ENCODE data around the gene MAPK8IP3. TPM values are rescaled to one million over a fixed set of nuclear protein-coding genes. Genes with fewer than 3 reads are reported as not detected.
A peak's percentile ranks its signal among the peaks of the same experiment; 100 is the strongest.

MAPK8IP3 gene
- polyA plus RNA-seq, 1 donor from 2014 or later, result 5.9 TPM

DNA sequence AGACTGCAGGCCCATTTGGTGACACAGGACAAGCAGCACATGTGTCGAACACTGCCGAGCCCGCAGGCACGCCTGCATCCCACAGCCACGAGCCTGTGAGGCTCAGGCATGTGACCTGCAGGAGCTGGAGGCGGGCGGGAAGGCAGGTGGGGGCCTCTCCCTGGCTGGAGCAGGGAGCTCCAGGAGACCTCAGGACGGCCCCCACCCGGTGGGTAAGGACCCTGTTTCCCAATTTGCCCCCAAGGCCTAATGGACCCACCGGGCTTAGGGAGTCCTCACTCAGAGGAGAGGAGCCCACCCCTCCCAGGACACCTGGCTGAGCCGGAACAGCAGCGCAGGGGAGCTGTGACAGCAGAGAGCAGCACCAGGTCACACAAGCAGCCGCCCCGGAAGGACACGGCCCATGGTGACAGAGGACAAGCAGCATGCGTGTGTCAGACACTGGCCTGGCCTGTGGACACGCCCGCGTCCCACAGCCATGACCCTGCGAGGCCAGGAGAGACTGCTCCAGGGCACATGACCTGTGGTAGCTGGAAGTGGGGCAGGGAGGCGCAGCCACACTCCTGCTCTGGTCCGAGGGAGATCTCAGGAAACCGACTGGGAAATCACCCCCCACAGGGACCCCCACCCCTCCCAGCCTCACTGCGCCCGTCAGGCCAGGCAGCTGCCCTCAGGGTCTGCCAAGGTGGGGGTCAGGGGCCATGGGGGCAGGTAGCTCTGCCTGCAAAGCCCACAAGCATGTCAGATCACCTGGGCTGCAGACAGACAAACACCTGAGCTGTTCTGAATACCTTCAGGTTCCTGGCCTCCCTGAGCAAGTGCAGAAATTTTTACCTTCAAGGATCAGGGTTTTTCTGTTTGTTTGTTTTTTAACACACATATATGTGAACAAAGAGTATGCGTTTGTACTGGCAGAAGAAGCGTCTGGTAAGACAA, 74.0 kb downstream of the MAPK8IP3 start:
- H3K9me3 Mint-ChIP-seq, result no peaks in the 10 kb centered on the region
- H3K36me3 Mint-ChIP-seq, result no peaks in the 10 kb centered on the region
- peaks cover 0 to 13% (median 4%) of the 10 kb centered on the region in 3 donors for H3K4me1 Mint-ChIP-seq
- peak overlapping the region in 1 of 3 donors; percentile 74 for H3K27ac Mint-ChIP-seq
- peak overlapping the region; percentile 30 to 65 (median 42) for H3K4me3 Mint-ChIP-seq
- no peaks in the 10 kb centered on the region for H3K27me3 Mint-ChIP-seq

DNA sequence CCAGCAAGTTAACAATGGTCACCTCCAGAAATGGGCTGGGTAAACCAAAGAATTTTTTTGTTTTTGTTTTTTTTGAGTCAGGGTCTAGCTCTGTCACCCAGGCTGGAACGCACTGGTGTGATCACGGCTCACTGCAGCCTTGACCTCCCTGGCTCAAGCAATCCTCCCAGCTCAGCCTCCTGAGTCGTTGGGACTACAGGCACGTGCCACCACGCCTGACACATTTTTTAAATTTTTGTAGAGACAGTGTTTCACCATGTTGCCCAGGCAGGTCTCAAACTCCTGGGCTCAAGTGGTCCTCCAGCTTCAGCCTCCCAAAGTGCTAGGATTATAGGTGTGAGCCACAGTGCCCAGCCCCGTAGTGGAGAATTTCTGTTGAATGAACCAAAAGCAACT, 74.7 kb downstream of the MAPK8IP3 start:
- Mint-ChIP-seq H3K4me3 (peak overlapping the region in 3 of 4 donors; percentile 32 to 85 (median 83)), H3K4me1 (peaks cover 0 to 15% (median 5%) of the 10 kb centered on the region in 3 donors), H3K27me3 (no peaks in the 10 kb centered on the region), H3K9me3 (no peaks in the 10 kb centered on the region), H3K27ac (peak overlapping the region in 2 of 3 donors; percentile 67 to 74), H3K36me3 (no peaks in the 10 kb centered on the region)

- no peaks in the 10 kb centered on the region for H3K9me3 Mint-ChIP-seq
- H3K27ac Mint-ChIP-seq, result peak overlapping the region; percentile 23 to 74 (median 67)
These were observed 75.3 kb downstream of the MAPK8IP3 start for GRCh38 chr16:1781254-1781653.

DNA sequence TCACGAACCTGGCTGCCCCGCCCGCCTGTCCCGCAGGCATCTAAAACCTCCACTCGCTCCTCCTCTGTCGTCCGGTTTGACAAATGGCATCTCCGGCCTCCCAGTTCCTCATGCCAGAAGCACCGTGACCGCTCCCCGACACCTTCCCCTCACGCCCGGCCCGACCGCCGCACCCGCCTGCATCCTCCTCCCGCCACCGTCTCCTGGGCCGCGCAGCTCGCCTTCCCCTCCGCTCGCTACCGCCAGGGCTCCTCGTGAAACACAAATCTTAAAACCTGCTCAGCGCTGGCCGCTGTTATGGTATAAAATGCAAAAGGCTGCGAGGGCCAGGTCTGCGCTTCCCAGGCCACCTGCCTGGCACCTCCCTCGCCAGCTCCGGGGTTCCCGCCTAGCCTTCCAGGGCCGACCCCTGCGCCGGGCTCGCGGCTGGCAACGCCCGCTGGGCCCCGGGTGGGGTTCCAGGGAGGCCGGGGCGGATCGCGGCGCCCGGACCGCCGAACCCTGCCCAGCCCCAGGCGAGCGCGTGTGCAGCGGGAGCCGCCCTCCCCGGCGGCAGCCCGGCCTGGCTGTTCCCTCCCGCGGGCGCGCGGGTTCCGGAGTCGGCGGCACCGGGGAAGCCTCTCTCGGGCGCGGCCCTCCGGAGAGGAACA, 75.9 kb downstream of the MAPK8IP3 start:
- Mint-ChIP-seq H3K9me3 (no peaks in the 10 kb centered on the region), H3K27me3 (no peaks in the 10 kb centered on the region), H3K4me3 (peak overlapping the region; percentile 83 to 94 (median 91)), H3K36me3 (no peaks in the 10 kb centered on the region), H3K4me1 (peaks cover 0 to 13% (median 5%) of the 10 kb centered on the region in 3 donors), H3K27ac (peak overlapping the region; percentile 39 to 87 (median 67))

More at GRCh38 chr16:1781254-1781653, 75.3 kb downstream of the MAPK8IP3 start:
- Mint-ChIP-seq H3K4me3 (peak overlapping the region; percentile 83 to 94 (median 88)), H3K27me3 (no peaks in the 10 kb centered on the region), H3K36me3 (no peaks in the 10 kb centered on the region), H3K4me1 (peaks cover 0 to 15% (median 5%) of the 10 kb centered on the region in 3 donors)

GRCh38 chr16:1782408-1783264, 76.6 kb downstream of the MAPK8IP3 start, which contains the start of the genes NUBP2 and SPSB3:
Gene NUBP2, plus strand, starts transcription at chr16:1782960. Its CDS starts 61 bp downstream, at chr16:1783021.
Gene SPSB3, minus strand, starts transcription at chr16:1782571. Its CDS starts 1,088 bp downstream, at chr16:1781483.
- peaks cover 0 to 13% (median 5%) of the 10 kb centered on the region in 3 donors for H3K4me1 Mint-ChIP-seq
- H3K27me3 Mint-ChIP-seq, result no peaks in the 10 kb centered on the region
- H3K9me3 Mint-ChIP-seq, result no peaks in the 10 kb centered on the region

DNA sequence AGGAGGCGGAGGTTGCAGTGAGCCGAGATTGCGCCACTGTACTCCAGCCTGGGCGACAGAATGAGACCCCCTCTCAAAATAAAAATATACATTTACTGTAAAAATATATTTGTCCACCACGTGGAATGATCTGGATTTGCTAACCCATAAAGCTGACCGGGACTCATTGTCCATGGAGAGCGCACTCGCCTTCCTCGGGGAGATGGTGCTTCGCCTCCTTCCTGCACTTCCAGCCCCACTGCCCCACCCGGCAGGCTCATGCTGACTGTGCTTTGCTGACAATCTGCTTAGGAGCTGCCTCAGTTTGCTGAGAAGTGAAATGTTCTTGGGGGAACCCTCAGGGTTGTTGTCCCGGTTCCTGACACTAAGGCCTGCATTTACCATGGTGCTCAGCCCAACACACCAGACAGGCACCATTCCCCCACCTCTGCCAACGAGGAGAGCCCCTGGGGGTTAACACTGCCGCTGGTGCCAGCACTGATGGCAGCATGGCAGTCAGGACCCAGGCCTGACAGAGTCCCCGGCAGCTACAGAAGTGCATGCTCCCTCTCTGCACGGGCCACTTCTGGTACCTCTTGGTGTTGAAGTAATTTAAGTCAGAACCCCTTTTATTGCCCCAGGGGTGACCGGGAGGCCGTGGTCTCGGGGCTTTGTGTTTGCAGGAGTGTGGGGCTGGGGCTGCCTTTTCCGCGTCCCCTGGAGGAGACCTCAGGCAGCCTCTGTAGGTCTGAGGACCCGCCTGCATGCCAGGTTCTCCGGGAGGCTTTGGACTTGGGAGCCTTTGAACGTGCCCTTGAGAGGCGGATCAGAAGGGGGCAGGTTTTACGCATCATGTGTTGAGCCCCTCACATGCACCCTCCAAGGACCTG, 79.2 kb downstream of the MAPK8IP3 start:
- Mint-ChIP-seq H3K4me3 (peak overlapping the region in 3 of 4 donors; percentile 67 to 81 (median 74)), H3K36me3 (peaks cover 2% of the 10 kb centered on the region), H3K27ac (peak overlapping the region in 1 of 3 donors; percentile 53), H3K4me1 (peaks cover 0 to 13% (median 9%) of the 10 kb centered on the region in 3 donors), H3K27me3 (no peaks in the 10 kb centered on the region), H3K9me3 (no peaks in the 10 kb centered on the region)

More at GRCh38 chr16:1782408-1783264, 76.6 kb downstream of the MAPK8IP3 start, which contains the start of the genes NUBP2 and SPSB3:
- H3K4me3 Mint-ChIP-seq, result peak within 1 kb of the TSS; percentile 90 to 96 (median 94)
- no peaks in the 10 kb centered on the region for H3K36me3 Mint-ChIP-seq
- H3K27ac Mint-ChIP-seq, result peak within 1 kb of the TSS; percentile 67 to 93 (median 87)

DNA sequence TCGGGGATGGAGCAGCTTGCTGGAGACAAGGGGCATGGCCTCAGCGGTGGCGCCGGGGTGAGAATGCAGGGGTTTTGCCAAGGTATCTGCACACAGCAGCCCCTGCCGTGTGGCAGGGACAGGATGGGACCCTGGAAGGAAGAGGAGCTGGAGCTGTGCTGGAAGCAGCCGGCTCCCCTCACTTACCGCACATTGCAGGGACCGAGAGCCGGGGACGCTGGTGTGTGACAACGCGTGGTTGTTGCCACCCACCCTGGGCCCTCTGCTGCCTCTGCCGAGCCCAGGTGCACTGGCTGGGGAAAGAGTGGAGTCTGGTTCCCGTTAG, 79.8 kb downstream of the MAPK8IP3 start:
- Mint-ChIP-seq H3K9me3 (no peaks in the 10 kb centered on the region), H3K27ac (no peak overlapping the region), H3K27me3 (no peaks in the 10 kb centered on the region), H3K4me3 (peak overlapping the region in 1 of 4 donors; percentile 81), H3K4me1 (peaks cover 0 to 13% (median 9%) of the 10 kb centered on the region in 3 donors), H3K36me3 (peaks cover 2% of the 10 kb centered on the region)

DNA sequence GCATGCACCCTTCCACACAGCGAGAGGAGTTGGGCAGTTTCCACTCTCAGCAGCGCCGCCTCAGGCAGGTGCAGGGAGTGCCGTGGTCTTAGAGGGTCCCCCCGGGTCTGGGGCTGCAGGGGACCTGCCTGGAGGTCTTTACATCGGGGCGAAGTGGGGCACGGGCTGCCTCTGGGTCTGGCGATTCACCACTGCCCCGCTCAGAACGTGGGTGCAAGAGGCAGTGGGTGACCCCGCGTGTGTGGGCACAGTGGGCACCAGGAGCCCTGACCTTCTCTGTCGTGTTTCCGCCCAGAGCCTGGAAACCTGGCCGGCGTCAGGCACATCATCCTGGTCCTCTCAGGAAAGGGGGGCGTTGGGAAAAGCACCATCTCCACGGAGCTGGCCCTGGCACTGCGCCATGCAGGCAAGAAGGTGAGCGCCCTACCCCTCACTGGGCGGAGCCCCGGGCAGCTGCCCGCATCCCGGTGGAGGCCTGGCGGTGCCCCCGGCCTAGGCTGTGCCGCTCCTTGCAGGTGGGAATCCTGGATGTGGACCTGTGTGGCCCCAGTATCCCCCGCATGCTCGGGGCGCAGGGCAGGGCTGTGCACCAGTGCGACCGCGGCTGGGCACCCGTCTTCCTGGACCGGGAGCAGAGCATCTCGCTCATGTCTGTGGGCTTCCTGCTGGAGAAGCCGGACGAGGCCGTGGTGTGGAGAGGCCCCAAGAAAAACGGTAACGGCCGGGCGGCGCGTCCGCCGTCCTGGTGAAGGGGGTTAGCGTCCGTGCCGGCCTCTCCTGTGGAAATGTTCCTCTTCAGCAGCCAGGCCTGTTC, 80.5 kb downstream of the MAPK8IP3 start:
- H3K36me3 Mint-ChIP-seq, result peaks cover 2% of the 10 kb centered on the region
- H3K27ac Mint-ChIP-seq, result no peak overlapping the region
- H3K27me3 Mint-ChIP-seq, result no peaks in the 10 kb centered on the region
- no peak overlapping the region for H3K4me3 Mint-ChIP-seq
- peaks cover 0 to 9% (median 9%) of the 10 kb centered on the region in 3 donors for H3K4me1 Mint-ChIP-seq
- H3K9me3 Mint-ChIP-seq, result no peaks in the 10 kb centered on the region

DNA sequence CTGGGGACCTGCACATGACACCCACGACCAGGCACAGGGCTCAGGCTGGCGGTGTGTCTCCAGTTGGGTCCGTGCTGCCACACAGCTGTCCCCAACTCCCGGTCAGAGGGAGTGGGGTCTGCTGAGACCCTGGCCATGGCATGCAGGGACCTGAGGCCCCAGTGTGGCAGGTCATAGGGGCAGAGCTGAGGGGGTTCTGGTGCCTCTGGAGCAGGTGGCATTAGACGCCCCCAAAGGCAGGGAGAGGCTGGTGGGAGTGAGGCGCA, 81.0 kb downstream of the MAPK8IP3 start:
- peaks cover 2% of the 10 kb centered on the region for H3K36me3 Mint-ChIP-seq
- H3K27me3 Mint-ChIP-seq, result no peaks in the 10 kb centered on the region
- H3K4me3 Mint-ChIP-seq, result no peak overlapping the region
- no peaks in the 10 kb centered on the region for H3K9me3 Mint-ChIP-seq
- H3K27ac Mint-ChIP-seq, result no peak overlapping the region
- H3K4me1 Mint-ChIP-seq, result peaks cover 0 to 6% (median 5%) of the 10 kb centered on the region in 3 donors

DNA sequence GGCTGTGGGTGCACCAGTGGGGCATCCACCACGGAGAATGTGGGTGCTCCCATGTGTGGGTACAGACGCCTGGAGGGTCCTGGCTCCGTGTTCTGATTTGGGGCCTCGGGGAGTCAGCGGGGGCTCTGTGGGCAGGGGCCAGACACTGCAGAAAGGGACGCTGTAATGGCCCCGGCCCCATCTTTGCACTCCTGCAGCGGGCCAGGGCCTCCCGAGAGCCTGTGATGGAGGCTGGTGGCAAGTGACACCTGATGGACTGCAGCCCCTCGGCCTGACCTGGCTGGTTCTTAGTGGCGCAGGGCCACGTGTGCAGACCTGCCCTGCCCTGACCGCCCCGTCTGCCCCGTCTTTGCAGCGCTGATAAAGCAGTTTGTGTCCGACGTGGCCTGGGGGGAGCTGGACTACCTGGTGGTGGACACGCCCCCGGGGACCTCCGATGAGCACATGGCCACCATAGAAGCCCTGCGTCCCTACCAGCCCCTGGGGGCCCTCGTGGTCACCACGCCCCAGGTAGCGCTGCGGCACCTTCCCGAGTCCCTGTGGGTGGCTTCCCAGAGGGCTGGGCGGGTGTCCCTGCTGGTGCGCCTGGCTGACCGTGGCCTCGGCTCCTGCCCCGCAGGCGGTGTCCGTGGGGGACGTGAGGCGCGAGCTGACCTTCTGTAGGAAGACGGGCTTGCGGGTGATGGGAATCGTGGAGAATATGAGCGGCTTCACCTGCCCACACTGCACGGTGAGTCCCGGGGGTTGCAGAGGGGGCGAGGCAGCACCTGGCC, 81.5 kb downstream of the MAPK8IP3 start:
- H3K36me3 Mint-ChIP-seq, result peaks cover 2% of the 10 kb centered on the region
- H3K27me3 Mint-ChIP-seq, result no peaks in the 10 kb centered on the region
- no peak overlapping the region for H3K27ac Mint-ChIP-seq
- peaks cover 0 to 6% (median 5%) of the 10 kb centered on the region in 3 donors for H3K4me1 Mint-ChIP-seq
- no peaks in the 10 kb centered on the region for H3K9me3 Mint-ChIP-seq
- no peak overlapping the region for H3K4me3 Mint-ChIP-seq

DNA sequence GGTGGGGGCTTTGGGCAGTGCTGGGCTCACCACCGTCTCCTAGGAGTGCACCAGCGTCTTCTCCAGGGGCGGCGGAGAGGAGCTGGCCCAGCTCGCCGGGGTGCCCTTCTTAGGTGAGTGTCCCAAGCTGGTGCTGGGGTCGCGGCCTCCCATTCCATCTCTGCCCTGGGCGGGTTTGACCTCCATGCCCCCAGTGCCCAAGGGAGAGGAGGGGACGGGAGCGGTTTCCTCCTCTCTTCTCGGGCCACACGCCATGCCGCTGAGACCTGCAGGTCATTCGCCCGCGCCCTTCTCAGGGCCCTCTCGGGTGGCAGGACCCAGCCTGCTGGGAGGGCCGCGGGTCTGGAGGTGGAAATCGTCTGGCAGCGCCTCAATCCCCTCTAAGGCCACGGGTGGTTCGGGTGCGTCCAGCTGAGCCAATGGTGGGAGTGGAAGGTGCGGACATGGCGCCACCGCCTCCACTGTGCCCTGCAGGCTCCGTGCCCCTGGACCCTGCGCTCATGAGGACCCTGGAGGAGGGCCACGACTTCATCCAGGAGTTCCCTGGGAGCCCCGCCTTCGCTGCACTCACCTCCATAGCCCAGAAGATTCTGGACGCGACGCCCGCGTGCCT, 82.2 kb downstream of the MAPK8IP3 start:
- H3K4me1 Mint-ChIP-seq, result peaks cover 0 to 6% (median 5%) of the 10 kb centered on the region in 3 donors
- H3K9me3 Mint-ChIP-seq, result no peaks in the 10 kb centered on the region
- H3K27me3 Mint-ChIP-seq, result no peaks in the 10 kb centered on the region
- peak overlapping the region in 2 of 4 donors; percentile 5 to 66 for H3K4me3 Mint-ChIP-seq
- no peak overlapping the region for H3K27ac Mint-ChIP-seq
- H3K36me3 Mint-ChIP-seq, result peaks cover 2% of the 10 kb centered on the region

- Mint-ChIP-seq H3K27ac (no peak overlapping the region), H3K4me1 (peaks cover 0 to 6% (median 2%) of the 10 kb centered on the region in 3 donors), H3K4me3 (peak overlapping the region in 3 of 4 donors; percentile 5 to 72 (median 66)), H3K9me3 (no peaks in the 10 kb centered on the region), H3K36me3 (peaks cover 2% of the 10 kb centered on the region), H3K27me3 (no peaks in the 10 kb centered on the region)
These were observed 82.7 kb downstream of the MAPK8IP3 start for GRCh38 chr16:1788708-1789100.

All from IgD-negative memory B cell (primary cell).